SK-N-SH (cell line): Measurements from ENCODE around the gene MAPK14. TPM values are rescaled to one million over a fixed set of nuclear protein-coding genes. Genes with fewer than 3 reads are reported as not detected.

ENCODE experiments used
- CTCF ChIA-PET: fragments of 300-600, 350-600 bp; formaldehyde crosslinking; extraction: SDS; loops from one replicate; lab custom pipeline; 2021; lab: Yijun Ruan, JAX
- POLR2A ChIA-PET: fragments of 350-600 bp; sonication (Branson Sonifier 250); formaldehyde crosslinking; extraction: SDS; loops from one replicate; lab custom pipeline; 2020; ENCODE audit warnings: antibody characterized with exemption, inconsistent platforms; lab: Yijun Ruan, JAX
- DNase-seq: peaks from one replicate; pipeline ENCODE4 v3.0.0; 2012
- H2AFZ ChIP-seq: fragments of 200-600 bp; sonication (generic); 2 replicates; pipeline ENCODE4 v1.8.1; 2016; ENCODE audit warnings: antibody characterized with exemption, mild to moderate bottlenecking, low read depth
- H3F3A ChIP-seq: fragments of 200-600 bp; sonication (generic); replicated peaks from 2 replicates; pipeline ENCODE3; 2016; ENCODE audit warnings: antibody characterized with exemption, mild to moderate bottlenecking; ENCODE audit not compliant: insufficient read depth
- H3K27ac ChIP-seq, 2 experiments: fragments of 200-500 bp in 1 of 2; fragments of 200-600 bp in 1 of 2; sonication (Bioruptor generic) in 1 of 2; sonication (generic), shearing (Covaris generic) in 1 of 2; 2 replicates each; pipeline versions ENCODE4 v1.5.1 to v1.6.1; 2014 to 2016; ENCODE audit warnings: low read depth in 2 of 2, inconsistent platforms in 1 of 2, low read length in 1 of 2, mild to moderate bottlenecking in 1 of 2, mixed read lengths in 1 of 2
- H3K27me3 ChIP-seq: fragments of 200-600 bp; sonication (generic), shearing (Covaris generic); 2 replicates; pipeline ENCODE4 v1.6.1; 2016; ENCODE audit warnings: mixed run types; ENCODE audit not compliant: insufficient read depth
- H3K36me3 ChIP-seq, 2 experiments: fragments of 200-500 bp in 1 of 2; fragments of 200-600 bp in 1 of 2; sonication (Bioruptor generic) in 1 of 2; sonication (generic) in 1 of 2; replicated peaks in 1 of 2; 2 replicates each; pipeline versions ENCODE3 to v1.5.1; 2014 to 2016; ENCODE audit warnings: low read length in 1 of 2, mild to moderate bottlenecking in 1 of 2; ENCODE audit not compliant: insufficient read depth in 2 of 2, control insufficient read depth in 1 of 2
- H3K4me1 ChIP-seq, 2 experiments: fragments of 200-500 bp in 1 of 2; fragments of 200-600 bp in 1 of 2; sonication (Bioruptor generic) in 1 of 2; sonication (generic), shearing (Covaris generic) in 1 of 2; 2 replicates each; pipeline versions ENCODE4 v1.5.1 to v1.6.1; 2014 to 2016; ENCODE audit warnings: low read depth in 1 of 2, low read length in 1 of 2, mixed run types in 1 of 2; ENCODE audit not compliant: insufficient read depth in 2 of 2, control insufficient read depth in 1 of 2
- H3K4me2 ChIP-seq: fragments of 200-600 bp; sonication (generic), shearing (Covaris generic); 2 replicates; pipeline ENCODE4 v1.6.1; 2017; ENCODE audit warnings: mixed run types
- H3K4me3 ChIP-seq, 2 experiments: fragments of 200-500 bp in 1 of 2; fragments of 200-600 bp in 1 of 2; sonication (Bioruptor generic) in 1 of 2; sonication (generic), shearing (Covaris generic) in 1 of 2; 2 replicates each; pipeline versions ENCODE4 v1.5.1 to v1.8.1; 2014 to 2016; ENCODE audit warnings: low read depth in 2 of 2, inconsistent platforms in 1 of 2, low read length in 1 of 2, mild to moderate bottlenecking in 1 of 2, mixed read lengths in 1 of 2, moderate library complexity in 1 of 2
- H3K79me2 ChIP-seq: fragments of 200-600 bp; sonication (generic); 2 replicates; pipeline ENCODE4 v1.8.1; 2017; ENCODE audit warnings: mild to moderate bottlenecking; ENCODE audit not compliant: insufficient read depth
- H3K9ac ChIP-seq: fragments of 200-600 bp; sonication (generic); 2 replicates; pipeline ENCODE4 v1.6.1; 2017; ENCODE audit warnings: mixed run types
- H3K9me2 ChIP-seq: fragments of 200-600 bp; sonication (generic); 2 replicates; pipeline ENCODE4 v1.6.1; 2017; ENCODE audit warnings: mixed run types
- H3K9me3 ChIP-seq: fragments of 200-600 bp; sonication (generic); 2 replicates; pipeline ENCODE4 v1.6.1; 2017; ENCODE audit warnings: mixed run types, mild to moderate bottlenecking, moderate library complexity
- H4K20me1 ChIP-seq: fragments of 200-600 bp; sonication (generic); 2 replicates; pipeline ENCODE4 v1.6.1; 2017; ENCODE audit warnings: mild to moderate bottlenecking, mixed run types; ENCODE audit not compliant: insufficient read depth
- CHD2 ChIP-seq: fragments of 150-350 bp; IDR thresholded peaks from 2 replicates; pipeline ENCODE4 v1.6.1; 2018; ENCODE audit warnings: low read length; ENCODE audit not compliant: partially characterized antibody
- CTCF ChIP-seq: fragments of 200-600 bp; sonication (generic); IDR thresholded peaks from 2 replicates; pipeline ENCODE4 v1.6.1; 2017; ENCODE audit warnings: antibody characterized with exemption, mild to moderate bottlenecking, moderate library complexity
- ELF1 ChIP-seq: IDR thresholded peaks from 2 replicates; pipeline ENCODE4 v1.4.0; 2012
- EZH2phosphoT487 ChIP-seq: fragments of 200-600 bp; sonication (generic); IDR thresholded peaks from 2 replicates; pipeline ENCODE4 v1.6.1; 2017; ENCODE audit warnings: low read depth, mixed run types, mild to moderate bottlenecking, antibody characterized with exemption, moderate library complexity, borderline replicate concordance
- FOSL2 ChIP-seq: IDR thresholded peaks from 2 replicates; pipeline ENCODE4 v1.4.0; 2012; ENCODE audit warnings: low read depth, mild to moderate bottlenecking, moderate library complexity, borderline replicate concordance
- FOXM1 ChIP-seq: IDR thresholded peaks from 2 replicates; pipeline ENCODE4 v1.4.0; 2012; ENCODE audit warnings: low read depth, mild to moderate bottlenecking
- POLR2AphosphoS5 ChIP-seq: IDR thresholded peaks from 2 replicates; pipeline ENCODE4 v1.6.1; 2012; ENCODE audit warnings: low read depth, low read length
- RCOR1 ChIP-seq: fragments of 150-350 bp; IDR thresholded peaks from 2 replicates; pipeline ENCODE4 v1.6.1; 2017; ENCODE audit warnings: antibody characterized with exemption, low read length
- RXRA ChIP-seq: IDR thresholded peaks from 2 replicates; pipeline ENCODE4 v1.4.0; 2012; ENCODE audit warnings: low read depth, mild to moderate bottlenecking, borderline replicate concordance
- SIN3A ChIP-seq: IDR thresholded peaks from 2 replicates; pipeline ENCODE4 v1.6.1; 2012; ENCODE audit warnings: low read depth, mild to moderate bottlenecking, low read length, moderate library complexity, borderline replicate concordance
- SMC3 ChIP-seq: IDR thresholded peaks from 2 replicates; pipeline ENCODE4 v1.6.1; 2012; ENCODE audit warnings: low read depth, low read length, improper control_type of control experiment
- TCF12 ChIP-seq: IDR thresholded peaks from 2 replicates; pipeline ENCODE4 v1.4.0; 2012
- TEAD4 ChIP-seq: IDR thresholded peaks from 2 replicates; pipeline ENCODE4 v1.4.0; 2012; ENCODE audit warnings: mild to moderate bottlenecking, borderline replicate concordance; ENCODE audit not compliant: insufficient read depth
- WGBS: methylation state at CpG from one replicate; pipeline ENCODE4 v1.1.6; 2017; ENCODE audit warnings: low lambda C conversion rate; 5-methylcytosine and 5-hydroxymethylcytosine counted together
- polyA plus RNA-seq, 3 experiments: library from polyadenylated mRNA; depleted of rRNA; stranded (reverse); fragments of >200 nt; gene quantifications; 2 replicates each; pipeline ENCODE4 v1.2.3, GENCODE V29; 2012
- TF ChIP-seq, protein P1 (sequence below): IDR thresholded peaks from 2 replicates; pipeline ENCODE4; 2012
- TF ChIP-seq, protein P2 (sequence below): IDR thresholded peaks from 2 replicates; pipeline ENCODE4 v1.4.0; 2012; ENCODE audit warnings: low read depth, borderline replicate concordance
- TF ChIP-seq, protein P3 (sequence below): IDR thresholded peaks from 2 replicates; pipeline ENCODE4 v1.4.0; 2012; ENCODE audit warnings: low read depth, borderline replicate concordance
- TF ChIP-seq, protein P4 (sequence below): IDR thresholded peaks from 2 replicates; pipeline ENCODE4 v1.6.1; 2012; ENCODE audit warnings: mild to moderate bottlenecking, low read depth, low read length, moderate library complexity
- TF ChIP-seq, protein P5 (sequence below): fragments of 150-350 bp; IDR thresholded peaks from 2 replicates; pipeline ENCODE4 v1.6.1; 2016; ENCODE audit warnings: mild to moderate bottlenecking, low read depth, low read length

Gene MAPK14
- polyA plus RNA-seq, 1 of the 3 experiments (the other 2 are of a cell fraction): 19.8 TPM

GRCh38 chr6:36035225-36035624 lies 7.6 kb downstream of the MAPK14 start:
- no peak overlapping the region for H3K27ac ChIP-seq
- H3K9me3 ChIP-seq: no peaks in the 10 kb centered on the region
- ChIA-PET POLR2A (no interaction called here), CTCF (interaction anchor here (1.7 kb wide), 1 partner anchor 60 kb away, joined by 7 read pairs; no protein-coding TSS in a partner anchor)
- H3K4me1 ChIP-seq: no peaks in the 10 kb centered on the region; a peak in 2 of 4 replicates
- H4K20me1 ChIP-seq: peaks cover 79% of the 10 kb centered on the region
- peaks cover 100% of the 10 kb centered on the region for H3K79me2 ChIP-seq
- H3K9ac ChIP-seq: no peak overlapping the region
- H3K4me3 ChIP-seq: no peak overlapping the region
- 90% methylated on average over 4 of the region's 4 CpGs for WGBS
- H3F3A ChIP-seq: no peaks in the 10 kb centered on the region
- TF ChIP-seq, protein P1, sequence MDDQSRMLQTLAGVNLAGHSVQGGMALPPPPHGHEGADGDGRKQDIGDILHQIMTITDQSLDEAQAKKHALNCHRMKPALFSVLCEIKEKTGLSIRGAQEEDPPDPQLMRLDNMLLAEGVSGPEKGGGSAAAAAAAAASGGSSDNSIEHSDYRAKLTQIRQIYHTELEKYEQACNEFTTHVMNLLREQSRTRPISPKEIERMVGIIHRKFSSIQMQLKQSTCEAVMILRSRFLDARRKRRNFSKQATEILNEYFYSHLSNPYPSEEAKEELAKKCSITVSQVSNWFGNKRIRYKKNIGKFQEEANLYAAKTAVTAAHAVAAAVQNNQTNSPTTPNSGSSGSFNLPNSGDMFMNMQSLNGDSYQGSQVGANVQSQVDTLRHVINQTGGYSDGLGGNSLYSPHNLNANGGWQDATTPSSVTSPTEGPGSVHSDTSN: no peak
- TF ChIP-seq CHD2 (no peak), TEAD4 (no peak), FOXM1 (no peak), POLR2AphosphoS5 (no peak), RCOR1 (no peak), CTCF (no peak), TCF12 (no peak), ELF1 (no peak), SMC3 (no peak), EZH2phosphoT487 (no peak), RXRA (no peak), SIN3A (no peak), FOSL2 (no peak)
- TF ChIP-seq, protein P2, sequence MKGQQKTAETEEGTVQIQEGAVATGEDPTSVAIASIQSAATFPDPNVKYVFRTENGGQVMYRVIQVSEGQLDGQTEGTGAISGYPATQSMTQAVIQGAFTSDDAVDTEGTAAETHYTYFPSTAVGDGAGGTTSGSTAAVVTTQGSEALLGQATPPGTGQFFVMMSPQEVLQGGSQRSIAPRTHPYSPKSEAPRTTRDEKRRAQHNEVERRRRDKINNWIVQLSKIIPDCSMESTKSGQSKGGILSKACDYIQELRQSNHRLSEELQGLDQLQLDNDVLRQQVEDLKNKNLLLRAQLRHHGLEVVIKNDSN: no peak
- TF ChIP-seq, protein P3, sequence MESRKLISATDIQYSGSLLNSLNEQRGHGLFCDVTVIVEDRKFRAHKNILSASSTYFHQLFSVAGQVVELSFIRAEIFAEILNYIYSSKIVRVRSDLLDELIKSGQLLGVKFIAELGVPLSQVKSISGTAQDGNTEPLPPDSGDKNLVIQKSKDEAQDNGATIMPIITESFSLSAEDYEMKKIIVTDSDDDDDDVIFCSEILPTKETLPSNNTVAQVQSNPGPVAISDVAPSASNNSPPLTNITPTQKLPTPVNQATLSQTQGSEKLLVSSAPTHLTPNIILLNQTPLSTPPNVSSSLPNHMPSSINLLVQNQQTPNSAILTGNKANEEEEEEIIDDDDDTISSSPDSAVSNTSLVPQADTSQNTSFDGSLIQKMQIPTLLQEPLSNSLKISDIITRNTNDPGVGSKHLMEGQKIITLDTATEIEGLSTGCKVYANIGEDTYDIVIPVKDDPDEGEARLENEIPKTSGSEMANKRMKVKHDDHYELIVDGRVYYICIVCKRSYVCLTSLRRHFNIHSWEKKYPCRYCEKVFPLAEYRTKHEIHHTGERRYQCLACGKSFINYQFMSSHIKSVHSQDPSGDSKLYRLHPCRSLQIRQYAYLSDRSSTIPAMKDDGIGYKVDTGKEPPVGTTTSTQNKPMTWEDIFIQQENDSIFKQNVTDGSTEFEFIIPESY: no peak
- TF ChIP-seq, protein P4, sequence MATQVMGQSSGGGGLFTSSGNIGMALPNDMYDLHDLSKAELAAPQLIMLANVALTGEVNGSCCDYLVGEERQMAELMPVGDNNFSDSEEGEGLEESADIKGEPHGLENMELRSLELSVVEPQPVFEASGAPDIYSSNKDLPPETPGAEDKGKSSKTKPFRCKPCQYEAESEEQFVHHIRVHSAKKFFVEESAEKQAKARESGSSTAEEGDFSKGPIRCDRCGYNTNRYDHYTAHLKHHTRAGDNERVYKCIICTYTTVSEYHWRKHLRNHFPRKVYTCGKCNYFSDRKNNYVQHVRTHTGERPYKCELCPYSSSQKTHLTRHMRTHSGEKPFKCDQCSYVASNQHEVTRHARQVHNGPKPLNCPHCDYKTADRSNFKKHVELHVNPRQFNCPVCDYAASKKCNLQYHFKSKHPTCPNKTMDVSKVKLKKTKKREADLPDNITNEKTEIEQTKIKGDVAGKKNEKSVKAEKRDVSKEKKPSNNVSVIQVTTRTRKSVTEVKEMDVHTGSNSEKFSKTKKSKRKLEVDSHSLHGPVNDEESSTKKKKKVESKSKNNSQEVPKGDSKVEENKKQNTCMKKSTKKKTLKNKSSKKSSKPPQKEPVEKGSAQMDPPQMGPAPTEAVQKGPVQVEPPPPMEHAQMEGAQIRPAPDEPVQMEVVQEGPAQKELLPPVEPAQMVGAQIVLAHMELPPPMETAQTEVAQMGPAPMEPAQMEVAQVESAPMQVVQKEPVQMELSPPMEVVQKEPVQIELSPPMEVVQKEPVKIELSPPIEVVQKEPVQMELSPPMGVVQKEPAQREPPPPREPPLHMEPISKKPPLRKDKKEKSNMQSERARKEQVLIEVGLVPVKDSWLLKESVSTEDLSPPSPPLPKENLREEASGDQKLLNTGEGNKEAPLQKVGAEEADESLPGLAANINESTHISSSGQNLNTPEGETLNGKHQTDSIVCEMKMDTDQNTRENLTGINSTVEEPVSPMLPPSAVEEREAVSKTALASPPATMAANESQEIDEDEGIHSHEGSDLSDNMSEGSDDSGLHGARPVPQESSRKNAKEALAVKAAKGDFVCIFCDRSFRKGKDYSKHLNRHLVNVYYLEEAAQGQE: no peak
- TF ChIP-seq, protein P5, sequence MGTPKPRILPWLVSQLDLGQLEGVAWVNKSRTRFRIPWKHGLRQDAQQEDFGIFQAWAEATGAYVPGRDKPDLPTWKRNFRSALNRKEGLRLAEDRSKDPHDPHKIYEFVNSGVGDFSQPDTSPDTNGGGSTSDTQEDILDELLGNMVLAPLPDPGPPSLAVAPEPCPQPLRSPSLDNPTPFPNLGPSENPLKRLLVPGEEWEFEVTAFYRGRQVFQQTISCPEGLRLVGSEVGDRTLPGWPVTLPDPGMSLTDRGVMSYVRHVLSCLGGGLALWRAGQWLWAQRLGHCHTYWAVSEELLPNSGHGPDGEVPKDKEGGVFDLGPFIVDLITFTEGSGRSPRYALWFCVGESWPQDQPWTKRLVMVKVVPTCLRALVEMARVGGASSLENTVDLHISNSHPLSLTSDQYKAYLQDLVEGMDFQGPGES: no peak
- H3K4me2 ChIP-seq: no peak overlapping the region
- no peaks in the 10 kb centered on the region for H3K36me3 ChIP-seq
- no peak overlapping the region for H2AFZ ChIP-seq
- H3K9me2 ChIP-seq: no peaks in the 10 kb centered on the region
- no peak for DNase-seq
- H3K27me3 ChIP-seq: no peaks in the 10 kb centered on the region
